Activated T-cell treated with anti-CD3 and anti-CD28 coated beads, Interleukin-2, amount 50 U/mL, for 48 hours (primary cell): ENCODE results near the gene ALPK3.

Experiments
- DNase-seq, 2 experiments: peaks; one replicate each; pipeline ENCODE4 v3.0.0-alpha.2; 2020

ALPK3 gene

DNA sequence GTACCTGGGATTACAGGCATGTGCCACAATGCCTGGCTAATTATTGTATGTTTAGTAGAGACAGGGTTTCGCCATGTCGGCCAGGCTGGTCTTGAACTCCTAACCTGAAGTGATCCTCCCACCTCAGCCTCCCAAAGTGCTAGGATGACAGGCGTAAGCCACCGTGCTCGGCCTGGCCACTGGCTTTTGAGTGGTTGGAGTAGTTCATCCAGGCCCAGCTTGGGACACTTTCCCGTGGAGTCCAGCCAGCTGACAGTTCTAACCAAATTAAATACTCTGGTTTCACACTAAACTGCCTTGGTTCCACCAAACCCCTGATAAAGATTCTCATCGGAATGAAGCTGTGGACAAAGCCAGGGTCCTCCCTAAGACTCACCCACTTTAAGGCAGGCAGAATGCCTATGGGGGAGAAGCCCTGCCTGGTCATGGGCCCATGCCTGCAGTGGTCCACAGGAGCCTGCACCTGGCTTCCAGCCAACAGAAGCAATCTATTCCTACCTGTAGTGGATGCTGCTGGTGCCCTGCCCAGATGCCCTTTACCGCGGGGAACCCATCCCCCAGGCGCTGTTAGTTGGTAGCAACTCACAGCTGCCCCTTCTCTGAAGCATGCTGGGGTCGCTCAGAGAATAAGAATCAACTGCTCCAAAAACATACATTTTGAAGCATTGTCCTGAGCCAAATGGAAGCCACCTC lies 62.1 kb downstream of the ALPK3 start:
- DNase-seq: no peak

DNA sequence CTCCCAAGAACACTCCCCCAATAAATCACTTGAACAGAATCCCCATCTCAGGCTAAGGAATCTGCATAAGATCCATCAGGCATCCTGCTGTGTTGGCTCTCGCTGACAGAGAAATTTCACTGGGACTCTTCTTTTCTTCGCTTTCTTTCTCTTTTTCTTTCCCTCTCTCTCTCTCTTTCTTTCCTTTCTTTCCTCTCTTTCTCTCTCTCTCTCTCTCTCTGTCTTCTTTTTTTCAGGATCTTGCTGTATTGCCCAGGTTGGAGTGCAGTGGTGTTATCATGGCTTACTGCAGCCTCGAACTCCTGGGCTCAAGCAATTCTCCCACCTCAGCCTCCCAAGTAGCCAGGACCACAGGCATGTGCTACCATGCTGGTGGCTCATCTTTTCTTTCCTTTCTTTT lies 62.9 kb downstream of the ALPK3 start:
- DNase-seq: no peak

DNA sequence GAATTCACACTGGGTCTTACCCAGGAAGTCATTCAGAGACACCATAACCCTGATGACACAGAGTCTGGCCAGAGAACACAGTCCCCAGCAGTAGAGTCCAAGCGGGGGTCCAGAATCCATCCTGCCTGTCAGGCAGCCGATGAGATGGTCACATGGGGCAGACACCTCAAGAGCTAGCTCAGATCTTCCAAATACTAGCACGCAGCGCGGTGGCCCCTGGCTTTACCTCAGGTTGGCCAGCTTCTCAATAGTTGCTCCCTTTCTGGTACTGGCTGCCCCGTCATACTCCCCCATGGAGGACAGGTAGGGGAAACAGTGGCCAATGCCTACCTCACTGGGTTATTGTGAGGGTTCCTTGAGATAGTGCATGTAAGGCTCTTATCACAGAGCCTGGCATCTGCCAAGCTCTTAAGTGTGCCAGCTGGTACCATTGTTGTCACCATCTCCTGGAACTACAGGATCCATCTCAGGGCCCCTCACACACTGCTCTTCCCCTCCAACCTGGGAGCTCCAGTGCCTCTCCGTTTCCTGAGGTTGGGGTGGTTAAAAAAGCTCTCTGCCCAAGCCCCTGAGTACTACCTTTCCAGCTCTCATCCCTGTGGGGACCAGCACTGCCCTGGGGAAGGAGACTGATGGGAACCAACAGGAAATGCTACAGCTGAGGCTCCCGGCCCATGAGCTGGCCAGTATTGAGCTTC lies 63.8 kb downstream of the ALPK3 start:
- DNase-seq: no peak

DNA sequence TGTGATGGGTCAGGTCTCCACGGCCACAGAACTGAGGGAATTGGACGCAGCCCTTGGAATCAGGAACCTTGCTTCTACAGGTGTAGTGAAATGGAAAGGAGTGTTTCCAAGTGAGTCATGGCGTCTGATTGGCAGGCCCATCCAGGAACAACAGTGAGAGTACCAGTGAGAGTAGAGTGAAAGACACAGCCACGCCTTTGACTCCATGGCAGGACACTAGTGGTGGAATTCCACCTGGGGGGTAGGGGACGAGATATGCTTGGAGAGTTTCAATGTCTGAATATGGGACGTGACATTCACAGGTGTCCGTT lies 64.3 kb downstream of the ALPK3 start:
- DNase-seq: no peak

DNA sequence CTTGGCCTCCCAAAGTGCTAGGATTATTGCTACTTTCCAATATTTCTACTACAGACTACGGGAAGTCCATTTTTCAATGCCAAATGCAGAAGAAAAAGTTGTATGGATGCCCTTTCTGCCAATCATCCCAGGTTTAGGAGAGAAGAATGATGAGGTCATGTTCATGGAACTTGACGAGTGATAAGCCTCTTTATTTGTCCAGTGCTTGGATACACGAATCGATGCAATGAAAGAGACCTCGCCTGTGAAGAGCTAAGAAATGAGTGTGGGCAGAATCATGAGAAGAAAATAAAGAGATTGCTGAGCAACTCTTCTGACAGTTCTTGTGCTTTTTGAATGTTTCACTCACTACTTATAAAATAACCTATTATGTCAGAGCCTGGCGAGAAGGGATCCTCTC lies 66.3 kb downstream of the ALPK3 start:
- no peak for DNase-seq

DNA sequence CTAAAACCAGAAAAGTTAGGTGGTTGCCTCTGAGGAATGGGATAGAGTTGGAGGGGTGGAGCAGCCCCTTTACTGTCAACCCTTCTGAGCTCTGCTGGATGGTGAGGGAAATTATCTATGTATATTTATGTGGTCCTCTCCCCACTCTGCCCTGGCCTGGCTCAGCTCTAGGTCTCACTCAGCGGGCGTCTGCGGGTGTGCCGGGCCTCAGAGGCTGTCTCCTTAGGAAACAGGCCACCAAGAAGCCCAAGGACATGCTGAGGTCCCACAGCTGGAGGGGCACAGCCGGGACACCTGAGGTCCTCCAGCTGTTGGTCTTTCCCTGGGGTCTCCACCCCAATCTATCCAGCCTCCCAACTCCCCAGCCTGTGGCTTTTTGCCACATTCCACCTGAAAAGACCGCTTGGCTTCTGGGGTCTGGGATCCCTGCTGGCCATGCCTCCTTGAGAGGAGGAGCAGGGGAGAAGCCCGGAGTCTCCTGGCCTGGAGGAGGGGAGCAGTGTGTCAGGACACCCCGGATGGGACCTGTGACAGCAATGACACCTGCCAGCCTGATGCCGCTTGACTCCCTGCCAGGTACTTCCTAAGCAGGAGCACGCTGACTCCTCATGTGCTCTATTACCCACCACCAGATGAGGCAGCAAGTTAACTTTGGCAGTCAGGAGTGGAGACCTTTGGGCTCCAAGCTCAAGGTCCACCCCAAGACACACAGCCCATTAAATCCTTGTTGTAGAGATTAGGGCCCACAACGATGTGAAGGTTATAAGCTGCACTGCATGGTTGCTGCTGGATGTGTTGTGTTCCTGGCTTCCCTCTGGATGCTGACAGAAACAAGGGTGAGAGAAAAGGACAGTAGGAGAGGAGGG lies 67.0 kb downstream of the ALPK3 start, which contains the start of gene SLC28A1:
Gene SLC28A1 (plus strand): TSS at position 747 of the 866 bp plus-strand sequence. CDS start 3,099 bp downstream, outside the sequence.
- no peak for DNase-seq

DNA sequence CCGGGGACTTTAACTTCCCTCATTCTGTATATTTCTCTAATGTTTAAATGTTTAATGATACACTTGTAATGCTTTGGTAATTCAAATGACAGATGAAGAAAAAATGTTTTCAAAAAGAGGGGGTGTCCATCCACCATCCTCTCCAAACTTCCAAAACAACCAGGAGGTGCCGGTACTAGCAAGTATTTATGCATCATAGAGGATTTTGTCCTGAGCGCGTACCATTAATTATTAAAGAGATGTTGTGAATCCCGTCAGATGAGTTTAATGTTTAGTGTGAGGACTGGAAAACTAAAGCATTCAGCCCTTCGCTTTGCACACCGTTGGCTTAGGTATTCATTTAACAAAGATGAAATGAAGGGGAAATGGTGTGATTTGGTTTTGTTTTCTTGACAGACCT lies 68.6 kb downstream of the ALPK3 start:
- DNase-seq: no peak

DNA sequence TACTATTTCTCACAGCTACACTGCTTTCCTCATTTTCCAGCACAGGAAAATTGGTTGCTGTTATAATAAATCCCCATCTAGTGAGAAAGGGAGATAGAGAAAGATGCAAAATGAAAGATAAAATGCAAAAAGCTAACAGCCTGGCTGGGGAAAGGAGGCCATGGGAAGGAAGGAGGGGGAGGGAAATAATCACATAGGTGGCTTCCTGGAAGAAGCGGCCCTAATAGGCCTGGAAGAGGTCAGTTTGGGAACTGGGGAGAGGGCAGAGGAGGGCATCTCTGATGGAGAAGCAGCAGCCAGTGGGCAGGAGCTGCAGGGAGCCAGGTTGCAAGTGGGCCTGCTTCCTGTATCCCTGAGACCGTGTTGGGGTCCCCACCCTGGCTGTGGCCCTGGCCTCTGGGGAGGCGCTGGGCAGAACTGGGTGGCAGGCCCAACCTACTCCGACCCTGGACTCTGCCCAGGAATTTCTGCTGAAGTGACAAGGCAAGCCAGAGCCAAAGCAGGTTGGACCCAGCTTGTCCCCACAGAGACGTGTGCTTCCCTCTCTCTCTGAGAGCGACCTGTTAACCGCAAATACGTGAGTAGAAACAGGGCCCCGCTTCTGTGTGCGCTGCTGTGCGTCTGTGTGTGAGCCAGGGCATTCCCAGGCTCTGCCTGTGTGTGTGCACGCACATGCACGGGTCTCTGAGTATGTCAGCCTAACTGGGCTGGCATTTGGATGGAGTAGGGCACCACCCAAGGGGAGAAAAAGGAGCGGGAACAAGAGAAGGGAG lies 69.2 kb downstream of the ALPK3 start:
- no peak for DNase-seq

DNA sequence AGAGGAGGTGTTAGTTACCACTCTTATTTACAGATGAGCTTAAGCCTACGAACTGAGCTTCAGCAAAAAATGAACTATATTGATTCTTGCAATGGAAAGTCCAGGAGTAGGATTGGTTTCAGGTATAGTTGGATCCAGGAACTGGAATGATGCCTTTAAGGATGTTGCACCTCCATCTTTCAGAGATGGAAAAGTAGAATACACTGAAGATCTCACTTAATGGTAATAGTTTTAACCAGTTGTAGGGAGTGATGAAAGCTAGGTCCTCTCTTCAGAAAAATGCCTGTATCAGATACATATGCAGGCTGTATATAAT lies 69.8 kb downstream of the ALPK3 start:
- DNase-seq: no peak

DNA sequence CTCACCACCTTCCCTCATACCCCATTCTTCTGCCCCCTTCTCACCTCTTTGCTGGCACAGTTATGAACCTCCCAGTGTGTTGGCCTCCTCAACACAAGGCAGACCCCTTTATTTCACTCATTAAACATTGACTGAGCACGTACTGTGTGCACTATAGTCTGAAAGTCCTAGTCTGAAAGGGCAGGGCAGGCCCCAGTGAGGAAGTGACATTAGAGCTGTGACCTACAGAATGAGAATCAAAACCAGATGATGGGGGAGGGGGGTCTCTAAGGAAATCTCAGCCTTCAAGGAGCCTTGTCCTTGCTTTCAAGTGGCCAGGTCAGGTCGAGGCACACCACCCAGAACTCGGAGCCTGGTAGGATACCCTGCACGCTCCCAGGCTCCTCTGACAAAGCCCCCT lies 70.8 kb downstream of the ALPK3 start:
- DNase-seq: no peak

DNA sequence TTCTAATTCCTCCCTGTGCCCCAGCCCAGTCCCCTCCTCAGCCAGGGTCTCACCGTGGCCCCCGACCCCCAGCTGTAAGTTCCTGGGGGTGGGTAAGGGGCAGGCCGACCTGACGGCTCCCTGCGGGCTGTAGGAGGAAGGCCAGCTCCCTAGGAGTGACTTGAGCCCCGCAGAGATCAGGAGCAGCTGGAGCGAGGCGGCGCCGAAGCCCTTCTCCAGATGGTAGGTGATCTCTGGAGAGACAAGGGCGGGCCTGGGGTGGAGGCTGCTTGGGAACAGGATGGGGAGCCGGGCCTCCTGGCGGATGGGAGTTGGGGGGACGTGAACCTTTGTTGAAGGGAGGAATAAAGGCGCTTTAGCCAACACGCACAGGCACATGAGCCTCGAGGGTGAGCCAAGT lies 71.5 kb downstream of the ALPK3 start:
- DNase-seq: no peak

DNA sequence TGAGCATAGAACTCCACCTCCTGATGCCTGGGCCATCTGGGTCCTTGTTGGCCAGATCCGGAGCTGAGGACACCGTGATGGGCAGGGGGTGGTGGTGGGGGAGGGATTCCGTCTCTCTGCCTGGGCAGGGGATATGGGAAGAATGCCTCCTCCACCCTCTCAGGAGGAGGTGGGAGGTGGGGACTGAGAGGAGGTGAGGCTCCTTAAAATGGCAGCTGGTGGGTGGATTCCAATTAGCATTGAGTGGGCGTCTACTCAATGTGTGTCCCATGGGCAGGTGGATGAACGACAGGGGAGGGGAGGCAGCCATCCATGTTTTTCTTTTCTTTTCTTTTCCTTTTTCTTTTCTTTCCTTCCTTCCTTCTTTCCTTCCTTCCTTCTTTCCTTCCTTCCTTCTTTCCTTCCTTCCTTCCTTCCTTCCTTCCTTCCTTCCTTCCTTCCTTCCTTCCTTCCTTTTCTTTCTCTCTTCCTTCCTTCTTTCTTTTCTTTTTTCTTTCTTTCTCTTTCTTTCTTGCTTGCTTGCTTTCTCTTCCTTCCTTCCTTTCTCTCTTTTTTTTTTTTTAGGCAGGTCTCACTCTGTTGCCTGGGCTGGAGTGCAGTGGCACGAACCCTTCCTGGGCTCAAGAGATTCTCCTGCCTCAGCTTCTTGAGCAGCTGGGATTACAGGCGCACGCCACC lies 72.3 kb downstream of the ALPK3 start:
- DNase-seq: no peak

DNA sequence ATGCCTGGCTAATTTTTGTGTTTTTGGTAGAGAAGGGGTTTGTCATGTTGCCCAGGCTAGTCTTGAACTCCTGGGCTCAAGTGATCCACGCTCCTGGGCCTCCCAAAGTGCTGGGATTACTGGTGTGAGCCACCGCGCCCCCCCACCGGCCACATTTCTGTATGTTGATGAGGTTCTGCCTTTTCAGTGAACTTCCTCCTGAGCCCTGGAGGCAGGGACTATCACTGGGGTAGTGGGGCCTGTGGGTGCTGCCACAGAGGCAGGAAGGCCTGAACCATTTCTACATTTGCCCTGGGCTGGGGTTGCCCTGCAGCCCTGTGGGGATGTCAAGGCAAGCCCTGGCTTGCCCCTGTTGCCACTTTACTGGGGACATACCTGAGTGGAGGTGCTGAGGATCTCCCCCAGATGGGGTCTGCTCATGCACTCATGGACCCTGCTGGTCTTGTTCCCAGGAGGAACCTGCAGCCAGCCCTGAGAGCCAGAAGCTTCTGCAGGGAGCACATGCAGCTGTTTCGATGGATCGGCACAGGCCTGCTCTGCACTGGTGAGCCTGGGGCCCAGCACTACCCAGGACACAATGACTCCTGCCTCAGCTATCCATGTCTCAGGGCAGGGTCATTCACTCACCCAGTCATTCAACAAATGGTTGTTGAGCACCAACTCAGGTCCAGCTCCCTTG lies 73.0 kb downstream of the ALPK3 start:
- no peak for DNase-seq

DNA sequence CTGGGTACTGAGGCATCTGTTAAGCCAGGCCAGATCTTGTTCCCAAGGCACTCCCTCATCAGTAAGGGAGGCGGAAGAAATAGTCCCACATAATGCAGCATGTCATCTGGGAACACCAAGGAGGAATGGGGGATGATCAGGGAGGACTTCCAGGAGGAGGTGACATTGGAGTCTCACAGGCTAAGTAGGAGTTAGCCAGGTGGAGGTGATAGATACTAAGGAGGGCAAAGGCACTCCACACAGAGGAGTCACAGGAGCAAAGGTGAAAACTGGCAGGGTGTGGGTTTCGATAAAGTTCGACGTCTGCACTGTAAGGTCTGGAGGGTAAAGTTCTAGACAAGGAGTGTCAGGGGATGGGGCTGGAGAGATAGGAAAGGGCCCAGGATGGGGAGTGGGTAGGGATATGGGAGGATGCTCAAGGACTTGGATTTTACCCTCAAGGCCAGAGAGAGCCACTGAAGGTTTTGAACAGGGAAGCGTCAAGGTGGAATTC lies 73.6 kb downstream of the ALPK3 start:
- no peak for DNase-seq

DNA sequence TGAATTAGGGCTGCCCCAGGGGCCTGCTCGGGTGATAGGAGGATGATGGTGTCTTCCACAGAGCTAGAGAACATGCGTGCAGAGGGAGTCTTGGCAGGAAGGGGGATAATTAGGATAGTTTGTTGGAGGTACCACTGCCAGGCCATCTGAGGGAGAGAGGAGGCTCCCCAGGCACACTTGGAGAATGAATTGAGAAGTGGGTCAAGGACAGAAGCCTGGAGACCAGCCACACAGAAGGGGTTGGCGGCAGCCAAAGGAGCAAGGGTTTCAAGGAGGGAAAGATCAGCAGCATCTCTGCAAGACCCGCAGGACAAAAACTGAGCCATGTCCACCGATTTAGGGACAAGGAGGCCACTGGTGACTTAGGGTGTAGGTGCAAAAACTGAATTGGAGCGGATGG lies 74.2 kb downstream of the ALPK3 start:
- no peak for DNase-seq

DNA sequence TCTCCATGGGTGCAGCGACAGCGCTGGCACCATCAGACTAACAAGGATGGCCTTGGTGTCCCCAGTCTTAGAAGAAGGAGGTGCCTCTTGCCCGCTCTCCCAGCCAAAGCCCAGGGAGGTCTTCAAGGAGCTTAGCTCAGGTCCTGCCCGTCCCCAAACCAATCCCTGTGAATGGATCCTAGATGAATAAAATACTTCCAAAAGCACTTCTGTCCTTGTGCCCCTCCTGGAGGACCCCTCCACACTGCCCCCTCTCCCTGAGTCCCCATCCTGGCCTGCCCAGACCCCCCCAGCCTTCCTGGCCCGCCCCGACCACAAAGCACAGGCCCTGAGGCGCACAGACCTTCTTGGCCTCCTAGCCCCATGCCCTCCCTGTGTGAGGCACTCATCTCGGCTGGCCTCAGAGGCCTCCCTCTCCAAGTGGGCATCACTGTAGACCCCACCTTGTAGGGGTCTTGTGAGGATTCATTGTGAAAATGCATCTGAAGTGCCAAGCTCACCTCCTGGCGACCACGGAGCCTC lies 75.7 kb downstream of the ALPK3 start:
- no peak for DNase-seq

DNA sequence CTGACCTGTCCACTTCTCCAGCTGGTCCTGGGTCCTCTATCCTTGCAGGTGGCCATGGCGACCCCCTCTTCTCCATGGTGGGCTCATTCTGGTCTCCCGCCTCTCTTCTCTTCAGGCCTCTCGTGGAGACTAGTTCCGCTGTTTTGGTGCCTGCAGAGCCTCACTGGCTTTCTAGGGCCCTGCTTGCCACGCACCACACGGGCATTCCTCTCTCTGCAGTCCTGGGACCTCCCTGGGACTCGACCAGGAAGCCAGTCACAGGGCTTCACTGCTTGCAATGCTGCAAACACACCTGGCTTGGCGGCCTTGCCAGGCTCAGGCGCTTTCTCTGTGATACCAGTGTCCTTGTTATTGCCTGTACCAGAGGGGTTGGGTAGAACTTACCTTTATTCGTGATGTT lies 76.5 kb downstream of the ALPK3 start:
- DNase-seq: no peak

DNA sequence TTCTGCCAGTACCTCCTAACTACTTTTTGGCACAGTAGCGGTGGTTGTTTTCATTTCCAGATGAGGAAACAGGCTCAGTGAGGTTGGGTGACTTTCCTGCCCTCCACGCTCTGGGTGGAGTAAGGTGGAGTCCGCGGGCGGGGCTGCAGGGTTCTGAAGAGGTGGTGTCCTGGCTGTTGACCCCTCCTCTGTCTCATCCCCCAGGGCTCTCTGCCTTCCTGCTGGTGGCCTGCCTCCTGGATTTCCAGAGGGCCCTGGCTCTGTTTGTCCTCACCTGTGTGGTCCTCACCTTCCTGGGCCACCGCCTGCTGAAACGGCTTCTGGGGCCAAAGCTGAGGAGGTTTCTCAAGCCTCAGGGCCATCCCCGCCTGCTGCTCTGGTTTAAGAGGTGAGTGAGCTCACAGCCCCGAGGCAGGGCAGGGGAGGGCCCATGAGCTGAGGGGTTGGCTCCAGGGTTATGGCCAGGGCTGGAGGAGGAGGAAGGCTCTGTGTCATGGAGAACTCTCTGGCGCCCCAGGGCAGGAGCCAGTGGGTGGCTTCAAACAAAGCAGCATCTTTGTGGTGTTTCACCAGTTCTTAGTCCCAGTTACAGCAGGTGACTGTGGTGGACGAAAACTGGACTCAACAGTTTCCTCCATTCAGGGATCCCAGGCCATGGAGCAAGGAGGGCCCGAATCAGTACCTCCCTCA lies 77.7 kb downstream of the ALPK3 start:
- DNase-seq: no peak

DNA sequence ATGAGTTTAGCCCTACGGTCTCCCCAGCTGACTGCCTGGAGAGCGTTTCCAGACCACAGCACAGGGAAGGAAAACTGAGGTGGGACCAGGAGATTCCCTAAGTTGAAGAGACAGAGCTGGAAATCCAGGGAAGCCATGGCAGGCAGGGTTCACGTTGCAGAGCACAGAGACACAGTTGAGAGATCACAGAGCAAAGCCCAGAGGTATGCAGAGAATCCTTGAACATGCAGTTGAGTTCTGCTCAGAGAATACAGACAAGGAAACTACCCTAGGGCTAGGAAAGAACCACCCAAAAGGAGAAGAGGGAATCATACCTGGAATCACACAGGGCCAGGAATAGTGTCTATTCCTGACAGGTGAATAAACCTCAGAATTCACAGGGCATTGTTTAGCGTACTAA lies 81.6 kb downstream of the ALPK3 start:
- DNase-seq: no peak

DNA sequence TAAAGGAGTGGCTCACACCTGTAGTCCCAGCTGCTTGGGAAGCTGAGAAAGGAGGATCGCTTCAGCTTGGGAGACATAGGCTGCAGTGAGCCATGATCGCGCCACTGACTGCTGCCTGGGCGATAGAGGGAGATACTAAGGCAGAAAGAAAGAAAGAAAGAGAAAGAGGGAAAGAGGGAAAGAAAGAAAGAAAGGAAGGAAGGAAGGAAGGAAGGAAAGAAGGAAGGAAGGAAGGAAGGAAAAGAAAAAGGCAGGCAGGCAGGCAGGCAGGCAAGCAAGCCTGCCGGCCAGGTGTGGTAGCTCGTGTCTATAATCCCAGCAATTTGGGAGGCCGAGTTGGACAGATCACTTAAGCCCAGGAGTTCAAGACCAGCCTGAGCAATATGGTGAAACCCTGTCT lies 82.6 kb downstream of the ALPK3 start:
- DNase-seq: no peak

DNA sequence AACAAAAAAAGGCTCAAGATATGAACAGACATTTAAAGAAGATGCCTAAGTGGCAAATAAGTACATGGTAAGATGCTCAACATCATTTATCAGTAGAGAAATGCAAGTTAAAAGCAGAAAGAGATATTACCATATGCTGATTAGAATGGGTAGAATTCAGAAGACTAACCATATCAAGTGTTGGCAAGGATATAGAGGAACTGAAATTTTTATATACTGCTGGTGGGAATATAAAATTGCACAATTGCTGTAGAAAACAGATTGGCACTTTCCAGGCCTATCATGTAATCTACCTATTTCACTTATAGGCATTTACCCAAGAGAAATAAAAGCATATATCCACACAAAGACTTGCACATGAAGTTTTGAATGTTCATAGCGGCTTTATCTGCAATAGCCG lies 84.4 kb downstream of the ALPK3 start:
- no peak for DNase-seq
